Measurements from ENCODE around the gene ITSN1.
A peak's percentile ranks its signal among the peaks of the same experiment; 100 is the strongest.
"Not testable (repeated sequence)": the region's sequence is repeated elsewhere in the genome, so short reads cannot be mapped to it uniquely, and the experiment has no call there.

ITSN1 gene

DNA sequence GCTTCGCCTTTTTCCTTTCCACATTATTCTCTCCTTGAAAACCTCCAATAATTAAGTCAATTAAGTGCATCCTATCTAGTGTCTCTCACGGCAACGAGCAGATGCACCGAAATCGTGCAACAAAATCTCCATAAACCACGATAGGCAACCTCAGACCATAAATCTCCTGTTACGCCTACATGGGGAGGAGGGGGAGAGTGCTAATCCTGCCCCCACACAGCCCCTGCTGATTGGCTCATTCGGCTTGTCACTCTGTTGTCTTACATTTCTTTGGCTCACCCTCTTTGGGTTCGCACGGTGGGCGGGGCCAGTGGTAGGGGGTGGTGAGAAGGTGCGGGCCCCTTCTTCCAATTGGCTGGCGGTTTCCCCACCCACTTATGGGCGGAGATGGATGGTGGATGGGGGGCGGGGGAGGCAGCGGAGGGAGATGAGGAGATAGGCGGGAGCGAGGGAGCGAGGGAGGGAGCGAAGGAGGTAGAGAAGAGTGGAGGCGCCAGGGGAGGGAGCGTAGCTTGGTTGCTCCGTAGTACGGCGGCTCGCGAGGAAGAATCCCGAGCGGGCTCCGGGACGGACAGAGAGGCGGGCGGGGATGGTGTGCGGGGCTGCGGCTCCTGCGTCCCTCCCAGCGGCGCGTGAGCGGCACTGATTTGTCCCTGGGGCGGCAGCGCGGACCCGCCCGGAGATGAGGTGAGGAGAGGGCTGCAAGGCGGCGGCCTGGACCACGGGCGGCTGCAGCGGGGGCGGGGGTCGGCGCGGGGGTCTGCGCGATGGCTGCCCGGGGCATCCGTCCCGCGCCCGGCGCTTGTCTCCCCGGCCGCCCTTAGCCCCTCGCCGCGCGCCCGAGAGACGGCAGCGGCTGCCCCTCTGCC is at the start of gene ITSN1:
Gene ITSN1 (plus strand): TSS at position 475 of the 869 bp plus-strand sequence. CDS start 76,328 bp downstream, outside the sequence.
- Histone ChIP-seq H3K27ac (peak within 1 kb of the TSS; percentile 64 to 93 (median 85)), H3K4me3 (peak within 1 kb of the TSS; percentile 58 to 99 (median 92))

DNA sequence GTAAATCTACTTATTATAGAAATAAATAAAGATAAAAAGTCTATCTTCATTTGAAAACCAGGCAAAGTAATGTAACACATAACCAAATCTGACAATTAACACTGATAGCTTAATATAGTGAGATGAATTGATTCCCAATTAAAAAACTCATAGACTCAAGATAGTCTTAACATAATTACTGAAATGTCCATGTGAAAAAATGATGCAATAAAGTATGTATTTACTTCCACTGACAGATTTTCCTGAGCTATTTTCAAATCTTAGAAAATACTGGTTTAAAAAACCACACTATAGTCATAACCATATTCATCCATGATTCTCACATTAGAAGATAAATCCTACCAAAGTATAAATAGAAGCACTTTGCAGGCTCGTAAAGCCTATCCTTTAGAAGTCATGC is 44.2 kb upstream of the ITSN1 start:
- Histone ChIP-seq H3K27ac (no peak overlapping the region), H3K4me3 (no peak overlapping the region)

DNA sequence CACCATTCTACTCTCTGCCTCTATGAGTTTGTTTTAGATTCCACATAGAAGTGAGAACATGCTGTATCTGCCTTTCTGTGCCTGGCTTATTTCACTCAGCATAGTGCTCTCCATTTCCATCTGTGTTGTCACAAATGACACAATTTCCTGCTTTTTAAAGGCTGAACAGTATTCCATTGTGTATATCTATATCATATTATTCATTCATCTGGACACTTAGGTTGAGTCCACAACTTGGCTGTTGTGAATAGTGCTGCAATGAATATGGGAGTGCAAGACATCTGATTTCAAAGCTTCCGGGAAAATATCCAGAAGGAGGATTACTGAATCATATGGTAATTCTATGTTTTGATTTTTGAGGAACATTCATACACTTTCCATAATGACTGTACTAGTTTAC is 33.7 kb upstream of the ITSN1 start:
- Histone ChIP-seq H3K4me3 (no peak overlapping the region), H3K27ac (no peak overlapping the region)

GRCh38 chr21:33611006-33611744 is 31.1 kb upstream of the ITSN1 start:
- H3K27ac ChIP-seq, result no peak overlapping the region
- no peak overlapping the region for H3K4me3 ChIP-seq

GRCh38 chr21:33617565-33617964 is 24.7 kb upstream of the ITSN1 start:
- H3K27ac ChIP-seq, H3K4me3 ChIP-seq: not testable (repeated sequence)

DNA sequence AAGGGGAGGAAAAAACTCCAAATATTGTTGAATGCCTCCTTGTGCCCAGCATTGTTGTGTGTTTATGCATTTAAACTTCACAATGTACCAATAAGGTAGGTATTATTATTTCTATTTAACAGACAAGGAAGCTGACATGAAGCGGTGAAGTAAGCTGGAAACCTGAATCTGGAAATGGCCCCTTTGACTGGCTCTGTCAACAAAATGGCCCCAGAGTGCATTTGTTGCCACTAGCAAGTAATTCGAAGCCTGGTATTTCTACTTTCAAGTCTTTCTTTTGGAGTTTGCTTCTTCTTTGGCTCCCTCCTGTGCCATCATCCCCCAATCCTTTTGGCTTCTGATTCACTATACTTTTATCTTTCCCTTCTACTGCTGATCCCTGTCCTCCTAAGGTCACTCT is 23.9 kb upstream of the ITSN1 start:
- H3K4me3 ChIP-seq, result no peak overlapping the region
- H3K27ac ChIP-seq, result no peak overlapping the region

DNA sequence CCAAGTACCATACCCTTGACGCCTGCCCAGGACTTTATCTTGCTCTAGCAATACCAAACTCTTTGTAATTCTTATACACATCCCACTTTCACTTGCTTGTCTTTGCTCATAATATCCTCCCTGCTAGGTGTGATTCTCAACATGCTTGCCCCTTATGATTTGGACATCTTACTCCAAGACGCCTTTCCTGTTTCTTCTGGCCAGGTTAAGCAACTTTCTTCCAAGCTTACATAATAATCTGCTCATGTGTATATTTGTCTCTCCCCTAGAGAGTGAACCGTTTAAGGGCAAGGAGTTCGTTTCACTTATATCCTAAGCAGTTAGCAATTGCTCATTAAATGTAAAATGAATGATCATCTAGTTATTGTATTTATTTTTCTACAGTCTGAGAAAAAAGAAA is 22.6 kb upstream of the ITSN1 start:
- H3K4me3 ChIP-seq, result no peak overlapping the region
- H3K27ac ChIP-seq, result no peak overlapping the region

GRCh38 chr21:33622253-33622652 is 20.0 kb upstream of the ITSN1 start:
- Histone ChIP-seq H3K27ac (no peak overlapping the region), H3K4me3 (no peak overlapping the region)

GRCh38 chr21:33626151-33626550 is 16.1 kb upstream of the ITSN1 start:
- H3K27ac ChIP-seq, H3K4me3 ChIP-seq: not testable (repeated sequence)

DNA sequence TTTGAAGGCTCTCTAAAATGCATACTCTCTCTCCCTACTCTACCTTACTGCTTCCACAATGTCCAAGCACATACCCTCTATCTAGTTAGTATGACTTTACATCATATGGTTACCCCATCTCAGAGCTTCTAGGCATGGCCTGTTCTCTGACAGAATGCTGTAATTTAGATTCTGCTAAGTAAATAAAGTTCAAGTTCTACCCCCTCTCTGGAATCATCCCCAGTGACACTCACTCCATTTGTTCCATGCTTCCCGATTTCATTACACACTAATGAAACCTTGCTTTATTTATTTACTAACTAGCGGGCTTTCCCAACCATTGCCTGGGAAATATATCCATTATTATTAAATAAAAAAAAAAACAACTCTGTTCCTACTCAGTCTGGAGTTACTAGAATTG is 8.0 kb upstream of the ITSN1 start:
- Histone ChIP-seq H3K4me3 (no peak overlapping the region), H3K27ac (no peak overlapping the region)

DNA sequence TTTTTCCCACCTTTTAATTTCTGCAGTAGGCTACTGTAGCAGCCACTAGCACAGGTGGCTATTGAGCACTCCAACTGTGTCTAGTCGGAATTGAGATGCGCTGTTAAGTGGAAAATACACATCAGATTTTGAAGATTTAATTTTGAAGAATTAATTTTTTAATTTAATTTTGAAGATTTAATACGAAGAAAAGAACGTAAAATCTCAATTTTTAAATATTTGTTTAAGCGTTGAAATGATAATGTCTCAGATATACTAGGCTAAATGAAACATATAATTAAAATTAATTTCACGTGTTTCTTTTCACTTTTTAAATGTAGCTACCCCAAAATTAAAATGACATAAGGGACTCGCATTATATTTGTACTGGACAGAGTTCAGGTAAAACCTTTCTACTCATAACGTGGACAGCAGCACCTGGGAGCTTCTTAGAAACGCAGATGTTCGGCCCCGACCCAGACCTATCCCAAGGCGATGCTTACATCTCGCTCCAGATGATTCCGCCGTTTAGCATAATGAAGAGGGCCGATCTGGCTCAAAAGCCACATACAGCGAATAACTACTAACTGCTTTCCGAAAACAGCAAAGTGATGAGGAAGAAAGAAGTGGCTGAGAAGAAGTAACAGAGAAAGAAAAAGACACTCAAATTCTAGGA is 1.5 kb upstream of the ITSN1 start:
- H3K27ac ChIP-seq, result peak overlapping the region in 20 of 21 experiments; percentile 70 to 93 (median 83)

DNA sequence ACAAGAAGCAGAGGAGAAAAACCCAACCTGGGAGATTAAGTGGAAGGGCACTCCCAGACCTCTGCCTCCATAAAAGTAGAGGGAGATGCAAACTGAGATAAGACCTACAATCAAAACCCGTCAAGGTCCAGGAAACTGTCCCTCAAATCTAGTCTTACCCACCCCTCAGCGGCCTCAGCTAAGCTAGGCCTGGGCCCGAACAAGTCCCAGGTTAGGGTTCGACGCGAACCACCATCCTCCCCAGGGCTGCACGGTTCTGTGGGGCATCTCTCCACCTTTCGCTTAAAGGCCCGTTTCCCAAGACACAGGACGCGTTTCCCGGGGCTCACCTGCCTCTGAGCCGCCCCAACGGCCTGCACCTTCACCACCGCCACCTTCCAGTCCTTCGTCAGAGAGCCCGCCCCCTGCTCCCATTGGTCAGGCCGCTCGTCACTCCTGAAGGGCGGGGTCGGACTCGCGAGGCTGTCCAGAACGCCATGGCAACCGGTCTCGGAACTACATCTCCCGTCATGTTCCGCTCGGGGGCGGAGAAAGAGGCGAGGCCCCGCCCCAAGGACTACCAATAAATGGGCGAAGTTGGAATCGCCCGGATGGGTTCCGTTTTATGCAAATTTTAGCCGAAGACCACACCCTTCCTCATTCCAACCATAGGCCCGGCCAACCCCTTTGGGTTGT is 812 bp upstream of the ITSN1 start, which contains the start of gene CRYZL1:
Gene CRYZL1 (minus strand): TSS at position 390 of the 675 bp plus-strand sequence. CDS start 10,190 bp downstream, outside the sequence.
- Histone ChIP-seq H3K27ac (peak within 1 kb of the TSS; percentile 64 to 93 (median 85)), H3K4me3 (peak within 1 kb of the TSS; percentile 58 to 99 (median 92))

More for the DNA sequence above, 1.5 kb upstream of the ITSN1 start:
- peak overlapping the region; percentile 58 to 99 (median 92) for H3K4me3 ChIP-seq

GRCh38 chr21:33642896-33643657 is 776 bp downstream of the ITSN1 start:
- H3K4me3 ChIP-seq, result peak overlapping the region; percentile 58 to 99 (median 92)
- peak overlapping the region; percentile 54 to 93 (median 80) for H3K27ac ChIP-seq

- H3K27ac ChIP-seq, result peak overlapping the region in 18 of 21 experiments; percentile 54 to 93 (median 79)
- peak overlapping the region; percentile 58 to 99 (median 92) for H3K4me3 ChIP-seq
Measured at GRCh38 chr21:33643658-33644311, 1.5 kb downstream of the ITSN1 start.

DNA sequence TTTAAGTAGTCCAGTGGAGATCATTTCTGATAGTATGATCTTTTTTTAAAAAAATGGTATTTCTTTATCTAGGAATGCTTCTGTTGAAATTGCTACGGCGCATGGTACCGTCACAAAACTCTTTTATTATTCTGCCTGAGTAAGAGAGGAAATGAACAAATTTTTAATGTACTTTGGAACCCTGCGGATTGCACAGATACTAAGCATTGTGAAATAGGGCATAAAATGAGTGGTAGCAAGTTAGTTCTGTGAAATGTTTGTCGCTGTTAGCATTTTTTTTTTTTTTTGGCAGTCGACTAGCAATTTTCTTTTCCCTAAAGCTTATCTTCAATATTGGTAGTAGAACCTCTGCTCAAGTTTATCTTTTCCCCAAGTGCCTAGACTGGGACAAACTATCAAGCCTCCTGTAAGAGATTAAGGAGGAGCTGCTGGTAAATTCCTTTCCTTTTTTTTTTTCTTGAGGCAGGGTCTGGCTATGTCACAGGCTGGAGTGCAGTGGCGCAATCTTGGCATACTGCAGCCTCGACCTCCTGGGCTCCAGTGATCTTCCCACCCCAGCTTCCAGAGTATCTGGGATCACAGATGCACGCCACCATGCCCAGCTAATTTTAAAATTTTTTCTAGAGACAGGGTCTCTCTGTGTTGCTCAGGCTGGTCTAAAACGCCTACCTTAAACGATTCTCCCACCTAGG is 2.2 kb downstream of the ITSN1 start:
- peak overlapping the region in 3 of 7 experiments; percentile 58 to 98 (median 92) for H3K4me3 ChIP-seq
- H3K27ac ChIP-seq, result peak overlapping the region in 8 of 21 experiments; percentile 61 to 93 (median 79)

- Histone ChIP-seq H3K27ac (no peak overlapping the region), H3K4me3 (no peak overlapping the region)
Measured at GRCh38 chr21:33645730-33646129, 3.4 kb downstream of the ITSN1 start.

DNA sequence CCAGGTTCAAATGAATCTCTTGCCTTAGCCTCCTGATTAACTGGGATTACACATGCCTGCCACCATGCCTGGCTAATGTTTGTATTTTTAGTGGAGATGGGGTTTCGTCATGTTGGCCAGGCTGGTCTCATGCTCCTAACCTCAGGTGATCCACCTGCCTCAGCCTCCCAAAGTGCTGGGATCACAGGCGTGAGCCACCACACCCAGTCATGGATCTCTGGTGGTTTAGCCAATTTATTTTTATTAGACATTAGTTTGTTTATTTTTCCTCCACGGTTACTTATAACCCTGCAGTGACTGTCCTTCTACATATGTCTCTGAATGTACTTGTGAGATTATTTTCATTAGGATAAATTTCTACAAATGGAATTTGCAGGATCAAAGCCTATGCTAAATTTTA is 5.3 kb downstream of the ITSN1 start:
- no peak overlapping the region for H3K27ac ChIP-seq
- H3K4me3 ChIP-seq, result no peak overlapping the region

- Histone ChIP-seq H3K27ac (no peak overlapping the region), H3K4me3 (no peak overlapping the region)
Measured at GRCh38 chr21:33648555-33648954, 6.3 kb downstream of the ITSN1 start.

Data from skin epidermis (tissue), 12 donors.